Smooth muscle cell (in vitro differentiated cells): Measurements from ENCODE around the gene CHST9. TPM values are rescaled to one million over a fixed set of nuclear protein-coding genes. Genes with fewer than 3 reads are reported as not detected.

Experiments used
- DNase-seq: peaks from one replicate; lab custom pipeline; 2025; ENCODE audit not compliant: unreplicated experiment; lab: John Stamatoyannopoulos, UW
- H2AFZ ChIP-seq: fragments of 200-600 bp; sonication (generic); 2 replicates; pipeline ENCODE4 v1.6.0; 2016; ENCODE audit warnings: antibody characterized with exemption, low read depth, mild to moderate bottlenecking
- H3F3A ChIP-seq: fragments of 200-600 bp; sonication (generic); 2 replicates; pipeline ENCODE4 v1.6.0; 2017; ENCODE audit warnings: antibody characterized with exemption, low read depth
- H3K27ac ChIP-seq: fragments of 200-600 bp; sonication (generic); 2 replicates; pipeline ENCODE4 v1.5.1; 2016; ENCODE audit warnings: low read depth, mild to moderate bottlenecking
- H3K27me3 ChIP-seq: fragments of 200-600 bp; sonication (generic); 2 replicates; pipeline ENCODE4 v1.6.1; 2016; ENCODE audit warnings: low read depth, mild to moderate bottlenecking
- H3K36me3 ChIP-seq: fragments of 200-600 bp; sonication (generic); 2 replicates; pipeline ENCODE4 v1.5.1; 2016; ENCODE audit warnings: low read depth
- H3K4me1 ChIP-seq: fragments of 200-600 bp; sonication (generic); 2 replicates; pipeline ENCODE4 v1.5.1; 2016; ENCODE audit warnings: low read depth
- H3K4me2 ChIP-seq: fragments of 200-600 bp; sonication (generic); 2 replicates; pipeline ENCODE4 v1.6.0; 2016; ENCODE audit warnings: mild to moderate bottlenecking
- H3K4me3 ChIP-seq: fragments of 200-600 bp; sonication (generic); 2 replicates; pipeline ENCODE4 v1.5.1; 2016; ENCODE audit warnings: mild to moderate bottlenecking
- H3K79me2 ChIP-seq: fragments of 200-600 bp; sonication (generic); 2 replicates; pipeline ENCODE4 v1.6.0; 2016; ENCODE audit warnings: low read depth, mild to moderate bottlenecking
- H3K9ac ChIP-seq: fragments of 200-600 bp; sonication (generic); 2 replicates; pipeline ENCODE4 v1.6.0; 2016; ENCODE audit warnings: low read depth
- H3K9me3 ChIP-seq: fragments of 200-600 bp; sonication (generic); replicated peaks from 2 replicates; pipeline ENCODE4 v1.5.1; 2016; ENCODE audit warnings: low read depth
- H4K20me1 ChIP-seq: fragments of 200-600 bp; sonication (generic); 2 replicates; pipeline ENCODE4 v1.6.0; 2016; ENCODE audit warnings: low read depth
- CTCF ChIP-seq: fragments of 200-600 bp; sonication (generic); IDR thresholded peaks from 2 replicates; pipeline ENCODE4 v1.5.1; 2017; ENCODE audit warnings: borderline replicate concordance, mild to moderate bottlenecking, antibody characterized with exemption; ENCODE audit not compliant: insufficient read depth, poor library complexity, severe bottlenecking
- WGBS: methylation state at CpG from one replicate; pipeline ENCODE4 v1.1.7; 2016; ENCODE audit warnings: low lambda C conversion rate; 5-methylcytosine and 5-hydroxymethylcytosine counted together
- polyA plus RNA-seq: library from polyadenylated mRNA; unstranded; fragments of >200 nt; fragmentation: Nextera tagmentation; extraction: Ambion mirVana; gene quantifications from 2 replicates; pipeline ENCODE4 v1.2.1, GENCODE V29; 2016
- total RNA-seq: library from RNA; depleted of rRNA; stranded (reverse); fragments of >200 nt; gene quantifications from 2 replicates; pipeline ENCODE4 v1.2.3, GENCODE V29; 2014

The CHST9 gene
- total and polyA plus RNA-seq, 2 experiments from 2014 or later, result not detected

GRCh38 chr18:26863921-26864497 lies 321.1 kb downstream of the CHST9 start:
- H3K27ac ChIP-seq, result no peak overlapping the region
- H3K9ac ChIP-seq, result no peak overlapping the region
- no peaks in the 10 kb centered on the region for H3K36me3 ChIP-seq
- H4K20me1 ChIP-seq, result no peaks in the 10 kb centered on the region
- peak overlapping the region; percentile 89 for H3K4me2 ChIP-seq
- no peaks in the 10 kb centered on the region for H3K79me2 ChIP-seq
- H3K4me3 ChIP-seq, result no peak overlapping the region
- peaks cover 24% of the 10 kb centered on the region for H3K27me3 ChIP-seq
- DNase-seq, result no peak
- no peaks in the 10 kb centered on the region for H3K9me3 ChIP-seq
- peaks cover 4% of the 10 kb centered on the region for H3K4me1 ChIP-seq
- no peak for TF ChIP-seq CTCF
- H2AFZ ChIP-seq, result no peak overlapping the region
- H3F3A ChIP-seq, result no peaks in the 10 kb centered on the region
- WGBS, result 58% methylated on average over 9 of the region's 9 CpGs

- H3K36me3 ChIP-seq, result no peaks in the 10 kb centered on the region
- H3F3A ChIP-seq, result no peaks in the 10 kb centered on the region
- H2AFZ ChIP-seq, result peak overlapping the region; percentile 67
- H3K79me2 ChIP-seq, result no peaks in the 10 kb centered on the region
- H3K4me3 ChIP-seq, result peak overlapping the region; percentile 46
- peaks cover 4% of the 10 kb centered on the region for H3K4me1 ChIP-seq
- TF ChIP-seq CTCF, result no peak
- H3K27me3 ChIP-seq, result peaks cover 24% of the 10 kb centered on the region
- no peaks in the 10 kb centered on the region for H3K9me3 ChIP-seq
- H3K9ac ChIP-seq, result no peak overlapping the region
- no peak overlapping the region for H3K27ac ChIP-seq
- peak; percentile 2 for DNase-seq
- 7% methylated on average over 38 of the region's 40 CpGs for WGBS
- peak overlapping the region; percentile 89 for H3K4me2 ChIP-seq
- H4K20me1 ChIP-seq, result no peaks in the 10 kb centered on the region
Measured at GRCh38 chr18:26863122-26863879, 321.8 kb downstream of the CHST9 start.

- no peak overlapping the region for H2AFZ ChIP-seq
- H3K9me3 ChIP-seq, result no peaks in the 10 kb centered on the region
- H3F3A ChIP-seq, result no peaks in the 10 kb centered on the region
- no peak overlapping the region for H3K4me3 ChIP-seq
- no peaks in the 10 kb centered on the region for H3K36me3 ChIP-seq
- no peak overlapping the region for H3K27ac ChIP-seq
- TF ChIP-seq CTCF, result no peak
- no peak overlapping the region for H3K4me2 ChIP-seq
- 91% methylated on average over 5 of the region's 5 CpGs for WGBS
- no peak for DNase-seq
- H3K27me3 ChIP-seq, result peaks cover 24% of the 10 kb centered on the region
- H3K79me2 ChIP-seq, result no peaks in the 10 kb centered on the region
- no peak overlapping the region for H3K9ac ChIP-seq
- no peaks in the 10 kb centered on the region for H4K20me1 ChIP-seq
- peaks cover 4% of the 10 kb centered on the region for H3K4me1 ChIP-seq
Measured at GRCh38 chr18:26862084-26862483, 323.0 kb downstream of the CHST9 start.
